Effector memory CD8-positive, alpha-beta T cell (primary cell): ENCODE results near the gene ITGAD.
A peak's percentile ranks its signal among the peaks of the same experiment; 100 is the strongest.

ENCODE experiments used
- ATAC-seq: fragments of 150-1000 bp; cut with Tn5 transposase; replicated peaks from 2 replicates; pipeline ENCODE4 v1.10.0; 2021; ENCODE audit warnings: mild to moderate bottlenecking, moderate library complexity
- DNase-seq, 3 experiments: peaks; one replicate each; pipeline ENCODE4 v3.0.0; 2021
- H3K27ac Mint-ChIP-seq, 2 donors: one replicate each; pipeline ENCODE4 v1.8.0; 2022; ENCODE audit warnings: mild to moderate bottlenecking in 2 of 2, mixed read lengths in 2 of 2, moderate library complexity in 2 of 2
- H3K27me3 Mint-ChIP-seq, 2 donors: one replicate each; pipeline ENCODE4 v1.8.0; 2022; ENCODE audit warnings: mixed read lengths in 2 of 2
- H3K36me3 Mint-ChIP-seq: one replicate; pipeline ENCODE4 v1.8.0; 2022; ENCODE audit warnings: mild to moderate bottlenecking, moderate library complexity, mixed read lengths; ENCODE audit not compliant: insufficient read depth
- H3K4me1 Mint-ChIP-seq, 2 donors: one replicate each; pipeline ENCODE4 v1.8.0; 2022; ENCODE audit warnings: low read depth in 2 of 2, mixed read lengths in 2 of 2
- H3K4me3 Mint-ChIP-seq, 2 donors: one replicate each; pipeline ENCODE4 v1.8.0; 2022; ENCODE audit warnings: mild to moderate bottlenecking in 2 of 2, mixed read lengths in 2 of 2, moderate library complexity in 2 of 2
- H3K9me3 Mint-ChIP-seq, 2 donors: one replicate each; pipeline ENCODE4 v1.8.0; 2022; ENCODE audit warnings: mixed read lengths in 2 of 2

The ITGAD gene

GRCh38 chr16:31357324-31358109, 35.6 kb upstream of the ITGAD start:
- peaks cover 33 to 38% of the 10 kb centered on the region in 2 donors for H3K4me1 Mint-ChIP-seq
- H3K36me3 Mint-ChIP-seq: no peaks in the 10 kb centered on the region
- H3K9me3 Mint-ChIP-seq: no peaks in the 10 kb centered on the region
- H3K4me3 Mint-ChIP-seq: peak overlapping the region; percentile 23 to 26
- H3K27ac Mint-ChIP-seq: peak overlapping the region; percentile 74 to 89
- no peaks in the 10 kb centered on the region for H3K27me3 Mint-ChIP-seq
- DNase-seq (no peak), ATAC-seq (no peak)

GRCh38 chr16:31360251-31360650, 32.9 kb upstream of the ITGAD start:
- H3K27me3 Mint-ChIP-seq: no peaks in the 10 kb centered on the region
- no peak overlapping the region for H3K4me3 Mint-ChIP-seq
- H3K36me3 Mint-ChIP-seq: peaks cover 5% of the 10 kb centered on the region
- H3K9me3 Mint-ChIP-seq: no peaks in the 10 kb centered on the region
- no peak for ATAC-seq
- peaks cover 27 to 32% of the 10 kb centered on the region in 2 donors for H3K4me1 Mint-ChIP-seq
- H3K27ac Mint-ChIP-seq: peak overlapping the region in 1 of 2 donors; percentile 46
- no peak for DNase-seq

DNA sequence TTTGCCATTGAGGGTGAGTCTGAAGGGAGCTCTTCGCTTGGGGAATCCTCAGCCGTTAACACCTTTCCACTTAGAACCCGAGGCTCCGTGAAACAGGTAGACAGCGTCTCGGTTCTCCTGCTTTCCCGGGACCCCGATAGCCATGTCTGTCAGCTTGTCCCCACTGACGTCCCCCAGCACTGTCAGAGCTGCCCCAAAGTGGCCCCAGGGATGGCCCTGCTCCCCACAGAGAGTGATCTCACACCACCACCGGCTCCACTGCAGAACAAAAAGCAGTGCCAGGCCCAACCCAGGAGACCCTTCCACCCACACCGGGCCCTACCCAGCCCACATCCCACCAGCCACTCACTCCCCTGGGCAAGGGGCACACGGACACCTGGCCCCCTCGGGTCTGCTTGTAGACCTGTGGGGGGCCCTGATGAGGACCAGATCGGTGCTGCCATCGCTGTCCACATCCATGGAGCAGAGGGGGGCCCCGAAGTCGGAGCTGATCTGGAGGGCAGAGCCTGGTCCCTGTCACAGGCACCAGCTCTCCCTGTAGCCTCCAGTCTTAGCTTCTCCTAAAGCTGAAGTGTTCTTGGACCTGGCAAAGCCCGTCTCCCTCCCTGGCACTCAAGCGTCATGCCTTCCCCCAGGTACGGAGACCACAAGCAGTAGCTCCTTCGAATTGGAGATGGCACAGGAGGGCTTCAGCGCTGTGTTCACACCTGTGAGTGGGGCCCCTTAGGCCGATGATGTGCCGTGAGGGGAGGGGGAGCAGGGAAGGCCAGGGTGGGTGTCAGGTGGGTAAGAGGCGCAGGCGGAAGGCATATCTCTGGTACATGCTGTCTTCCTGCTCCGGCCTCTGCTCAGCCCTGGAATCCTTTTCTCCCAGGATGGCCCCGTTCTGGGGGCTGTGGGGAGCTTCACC, 31.7 kb upstream of the ITGAD start:
- peak overlapping the region in 1 of 2 donors; percentile 15 for H3K27ac Mint-ChIP-seq
- ATAC-seq (no peak), DNase-seq (no peak)
- no peak overlapping the region for H3K4me3 Mint-ChIP-seq
- H3K4me1 Mint-ChIP-seq: peaks cover 33 to 37% of the 10 kb centered on the region in 2 donors
- H3K9me3 Mint-ChIP-seq: no peaks in the 10 kb centered on the region
- H3K36me3 Mint-ChIP-seq: peaks cover 8% of the 10 kb centered on the region
- H3K27me3 Mint-ChIP-seq: no peaks in the 10 kb centered on the region

- H3K36me3 Mint-ChIP-seq: peaks cover 8% of the 10 kb centered on the region
- DNase-seq: no peak
Observed at GRCh38 chr16:31362476-31363405, 30.4 kb upstream of the ITGAD start.

DNA sequence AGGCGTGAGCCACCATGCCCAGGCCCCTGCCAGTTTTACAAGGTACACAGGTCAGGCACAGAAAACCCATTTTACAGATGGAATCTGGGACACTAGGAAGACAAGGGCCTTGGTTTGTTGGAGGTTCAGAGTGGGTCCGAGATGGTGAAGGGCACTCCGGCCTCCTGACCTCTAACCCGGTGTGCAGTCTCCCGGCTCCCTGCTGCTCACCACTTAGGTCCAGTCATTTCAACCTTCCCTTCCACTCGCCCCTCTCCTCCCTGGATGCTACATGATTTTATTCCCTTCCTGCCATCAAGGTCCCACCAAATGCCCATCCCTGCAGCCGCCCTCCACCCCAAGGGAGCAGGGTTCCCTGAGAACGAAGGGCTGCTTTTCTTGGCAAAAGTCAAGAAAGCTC, 29.4 kb upstream of the ITGAD start:
- peak overlapping the region; percentile 94 for H3K27ac Mint-ChIP-seq
- H3K36me3 Mint-ChIP-seq: peaks cover 8% of the 10 kb centered on the region
- peak overlapping the region in 1 of 2 donors; percentile 75 for H3K4me3 Mint-ChIP-seq
- peaks cover 36% of the 10 kb centered on the region in 2 donors for H3K4me1 Mint-ChIP-seq
- H3K27me3 Mint-ChIP-seq: no peaks in the 10 kb centered on the region
- no peaks in the 10 kb centered on the region for H3K9me3 Mint-ChIP-seq
- DNase-seq: no peak
- no peak for ATAC-seq

More at GRCh38 chr16:31362476-31363405, 30.4 kb upstream of the ITGAD start:
- no peak for ATAC-seq
- Mint-ChIP-seq H3K27ac (no peak overlapping the region), H3K4me3 (no peak overlapping the region), H3K4me1 (peaks cover 37 to 39% of the 10 kb centered on the region in 2 donors), H3K27me3 (no peaks in the 10 kb centered on the region), H3K9me3 (no peaks in the 10 kb centered on the region)

DNA sequence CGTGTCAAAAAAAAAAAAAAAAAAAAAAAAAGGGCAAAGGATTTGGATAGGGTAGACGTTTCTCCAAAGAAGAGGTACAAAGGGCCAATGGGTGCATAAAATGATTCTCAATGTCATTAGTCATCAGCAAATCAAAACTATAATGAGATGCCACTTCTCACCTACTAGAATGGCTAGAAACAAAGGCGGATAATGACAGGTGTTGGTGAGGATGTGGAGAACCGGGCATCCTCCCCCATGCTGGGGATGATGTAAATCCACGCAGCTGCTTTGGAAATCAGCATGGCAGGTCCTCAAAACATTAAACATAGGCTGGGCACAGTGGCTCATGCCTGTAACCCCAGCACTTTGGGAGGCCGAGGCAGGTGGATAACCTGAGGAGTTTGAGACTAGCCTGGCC, 28.7 kb upstream of the ITGAD start:
- peak; percentile 19 for ATAC-seq
- Mint-ChIP-seq H3K4me1 (peaks cover 36% of the 10 kb centered on the region in 2 donors), H3K9me3 (no peaks in the 10 kb centered on the region), H3K4me3 (peak overlapping the region; percentile 69 to 75), H3K27ac (peak overlapping the region; percentile 94), H3K27me3 (no peaks in the 10 kb centered on the region), H3K36me3 (peaks cover 8% of the 10 kb centered on the region)
- no peak for DNase-seq

DNA sequence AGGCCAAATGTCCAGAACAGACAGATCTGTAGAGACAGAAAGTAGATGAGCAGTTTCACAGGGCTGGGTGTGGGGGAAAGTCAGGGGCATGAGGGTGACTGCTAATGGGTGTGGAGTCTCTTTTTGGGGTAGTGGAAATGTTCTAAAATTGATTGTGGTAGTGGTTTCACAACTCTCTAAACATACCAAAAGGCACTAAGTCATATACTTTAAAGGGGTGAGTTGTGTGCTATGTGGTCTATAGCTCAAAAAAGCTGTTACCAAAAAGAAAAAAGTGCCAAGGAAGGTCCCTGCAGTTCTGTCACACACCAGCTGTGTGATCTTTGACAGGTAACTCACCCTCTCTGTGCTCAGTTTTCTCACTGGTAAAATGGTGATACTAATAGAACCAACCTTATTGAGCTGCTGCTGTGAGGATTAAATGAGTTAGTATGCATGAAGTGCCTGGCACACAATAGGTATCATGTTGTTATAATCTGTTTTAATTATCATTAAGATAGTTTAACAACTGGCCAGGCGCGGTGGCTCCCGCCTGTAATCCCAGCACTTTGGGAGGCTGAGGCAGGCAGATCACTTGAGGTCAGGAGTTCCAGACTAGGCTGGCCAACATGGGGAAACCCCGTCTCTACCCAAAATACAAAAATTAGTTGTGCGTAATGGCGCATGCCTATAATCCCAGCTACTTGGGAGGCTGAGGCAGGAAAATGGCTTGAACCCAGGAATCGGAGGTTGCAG, 27.8 kb upstream of the ITGAD start:
- peak overlapping the region; percentile 94 for H3K27ac Mint-ChIP-seq
- H3K4me3 Mint-ChIP-seq: peak overlapping the region; percentile 69 to 75
- H3K27me3 Mint-ChIP-seq: peaks cover 0 to under 1% of the 10 kb centered on the region in 2 donors
- H3K4me1 Mint-ChIP-seq: peaks cover 34 to 36% of the 10 kb centered on the region in 2 donors
- peaks cover 8% of the 10 kb centered on the region for H3K36me3 Mint-ChIP-seq
- peak; percentile 21 to 51 (median 31) for DNase-seq
- no peaks in the 10 kb centered on the region for H3K9me3 Mint-ChIP-seq
- peak; percentile 95 for ATAC-seq

- Mint-ChIP-seq H3K4me1 (peaks cover 30 to 36% of the 10 kb centered on the region in 2 donors), H3K27me3 (peaks cover 0 to 26% of the 10 kb centered on the region in 2 donors), H3K9me3 (no peaks in the 10 kb centered on the region), H3K36me3 (peaks cover 11% of the 10 kb centered on the region), H3K4me3 (no peak overlapping the region), H3K27ac (no peak overlapping the region)
- ATAC-seq (no peak), DNase-seq (no peak)
Observed at GRCh38 chr16:31367853-31368252, 25.3 kb upstream of the ITGAD start.

DNA sequence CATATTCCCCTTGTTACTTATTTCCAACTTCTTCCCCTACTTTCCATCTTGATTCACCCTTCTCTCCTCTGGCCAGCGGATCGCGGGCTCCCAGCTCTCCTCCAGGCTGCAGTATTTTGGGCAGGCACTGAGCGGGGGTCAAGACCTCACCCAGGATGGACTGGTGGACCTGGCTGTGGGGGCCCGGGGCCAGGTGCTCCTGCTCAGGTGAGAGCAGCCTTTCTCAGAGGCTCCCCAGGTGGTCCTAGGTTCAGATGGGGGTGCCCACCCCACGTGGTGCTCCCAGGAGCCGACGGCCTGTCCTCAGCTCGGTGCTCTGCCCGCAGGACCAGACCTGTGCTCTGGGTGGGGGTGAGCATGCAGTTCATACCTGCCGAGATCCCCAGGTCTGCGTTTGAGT, 22.1 kb upstream of the ITGAD start:
- no peak for DNase-seq
- Mint-ChIP-seq H3K4me1 (peaks cover 14 to 16% of the 10 kb centered on the region in 2 donors), H3K36me3 (peaks cover 6% of the 10 kb centered on the region), H3K27me3 (peaks cover 0 to 31% of the 10 kb centered on the region in 2 donors), H3K9me3 (peaks cover 0 to 1% of the 10 kb centered on the region in 2 donors), H3K4me3 (no peak overlapping the region), H3K27ac (no peak overlapping the region)
- no peak for ATAC-seq

DNA sequence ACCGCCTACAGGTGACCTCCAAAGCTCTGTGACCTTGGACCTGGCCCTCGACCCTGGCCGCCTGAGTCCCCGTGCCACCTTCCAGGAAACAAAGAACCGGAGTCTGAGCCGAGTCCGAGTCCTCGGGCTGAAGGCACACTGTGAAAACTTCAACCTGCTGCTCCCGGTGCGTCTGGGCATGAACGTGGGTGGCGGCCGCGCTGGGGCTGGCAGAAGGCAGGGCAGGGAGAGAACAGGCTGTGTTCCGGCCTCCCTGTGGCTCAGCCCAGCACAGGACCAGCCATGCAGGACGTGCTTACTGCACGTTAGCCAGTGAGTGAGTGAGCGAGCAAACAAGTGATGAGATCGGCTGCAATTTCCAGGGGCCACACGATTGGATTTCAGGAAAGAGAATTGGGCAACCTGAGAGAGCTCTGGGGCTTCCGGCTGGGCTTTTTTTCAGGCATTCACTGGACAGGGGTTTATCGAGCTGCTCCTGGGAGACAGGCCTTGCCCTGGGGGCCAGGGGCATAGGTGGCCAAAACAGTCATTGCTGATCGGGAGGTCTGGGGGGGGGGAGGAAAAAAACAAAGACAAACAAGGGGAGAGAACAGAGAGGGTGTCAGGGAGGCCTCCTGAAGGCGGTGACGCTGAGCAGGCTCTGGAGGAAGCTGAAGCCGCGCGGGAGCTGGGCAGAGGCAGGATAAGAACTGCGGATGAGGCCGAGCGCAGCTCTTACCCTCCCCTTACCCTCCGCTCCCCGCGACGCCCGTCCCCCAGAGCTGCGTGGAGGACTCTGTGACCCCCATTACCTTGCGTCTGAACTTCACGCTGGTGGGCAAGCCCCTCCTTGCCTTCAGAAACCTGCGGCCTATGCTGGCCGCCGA, 21.3 kb upstream of the ITGAD start:
- Mint-ChIP-seq H3K27ac (no peak overlapping the region), H3K27me3 (peaks cover 0 to 31% of the 10 kb centered on the region in 2 donors), H3K4me3 (no peak overlapping the region), H3K4me1 (peaks cover 8 to 11% of the 10 kb centered on the region in 2 donors), H3K9me3 (peaks cover 0 to 1% of the 10 kb centered on the region in 2 donors), H3K36me3 (peaks cover 4% of the 10 kb centered on the region)
- no peak for DNase-seq
- ATAC-seq: no peak

- peaks cover 8% of the 10 kb centered on the region for H3K36me3 Mint-ChIP-seq
- ATAC-seq (no peak), DNase-seq (no peak)
- H3K4me3 Mint-ChIP-seq: no peak overlapping the region
- peaks cover 0 to 31% of the 10 kb centered on the region in 2 donors for H3K27me3 Mint-ChIP-seq
- H3K4me1 Mint-ChIP-seq: peaks cover 14% of the 10 kb centered on the region in 2 donors
- no peak overlapping the region for H3K27ac Mint-ChIP-seq
- H3K9me3 Mint-ChIP-seq: peaks cover 0 to 1% of the 10 kb centered on the region in 2 donors
Observed at GRCh38 chr16:31373235-31373634, 19.9 kb upstream of the ITGAD start.
